ENCODE data around the gene CLEC3B. TPM values are rescaled to one million over a fixed set of nuclear protein-coding genes. Genes with fewer than 3 reads are reported as not detected.

CLEC3B gene
- total and polyA plus RNA-seq, 2 of the 8 experiments (the other 6 are each of a cell fraction or from before 2014, with no cell fraction given), result 0.32 TPM; not detected in 1

GRCh38 chr3:45065373-45065720 is 39.2 kb downstream of the CLEC3B start (continued):
- TF ChIP-seq CHD7 (IDR thresholded peaks at IDR 0.05; ENCODE audit: insufficient replicate concordance, low read length) (no peak), YY1 (IDR thresholded peaks at IDR 0.05; ENCODE audit: low read depth, low read length) (no peak), NANOG (IDR thresholded peaks at IDR 0.05; ENCODE audit: insufficient read depth, low read depth, low read length, poor library complexity, severe bottlenecking) (no peak), NRF1 (IDR thresholded peaks at IDR 0.05; ENCODE audit: low read depth, low read length) (no peak), GABPA (IDR thresholded peaks at IDR 0.05; ENCODE audit: borderline replicate concordance, insufficient read depth, low read length) (no peak), SRF (IDR thresholded peaks at IDR 0.05; ENCODE audit: low read depth, low read length) (no peak), POLR2AphosphoS5 (IDR thresholded peaks at IDR 0.05; ENCODE audit: low read depth, low read length) (no peak), SAP30 (IDR thresholded peaks at IDR 0.05; ENCODE audit: insufficient read depth, insufficient replicate concordance, low read length) (no peak), TCF12 (IDR thresholded peaks at IDR 0.05; ENCODE audit: low read depth, low read length) (no peak), KDM5A (IDR thresholded peaks at IDR 0.05; ENCODE audit: low read length) (no peak), POU5F1 (IDR thresholded peaks at IDR 0.05; ENCODE audit: low read depth, low read length) (no peak), HDAC2 (IDR thresholded peaks at IDR 0.05; ENCODE audit: borderline replicate concordance in 1 of 2, low read depth in 2 of 2, low read length in 2 of 2) (no peak)
